WERI-Rb-1 (cell line): ENCODE measurements around the gene NEIL3.

Source experiments
- DNase-seq: peaks from one replicate; pipeline ENCODE4 v3.0.0-alpha.2; 2020
- H3K27ac ChIP-seq: fragments of 250-450 bp; sonication (Bioruptor Pico); 2 replicates; pipeline ENCODE4 v1.5.1; 2020; ENCODE audit warnings: mild to moderate bottlenecking, moderate library complexity
- H3K27me3 ChIP-seq: fragments of 250-450 bp; sonication (Bioruptor Pico); 2 replicates; pipeline ENCODE4 v1.5.1; 2021; ENCODE audit warnings: mild to moderate bottlenecking, low read depth, moderate library complexity; ENCODE audit not compliant: insufficient read depth, severe bottlenecking
- H3K36me3 ChIP-seq: fragments of 250-450 bp; sonication (Bioruptor Pico); 2 replicates; pipeline ENCODE4 v1.5.1; 2020; ENCODE audit warnings: mild to moderate bottlenecking, moderate library complexity
- H3K4me3 ChIP-seq: 2 replicates; pipeline ENCODE4 v1.5.1; 2011; ENCODE audit warnings: low read depth, mild to moderate bottlenecking, control low read depth, low read length
- H3K9me3 ChIP-seq: fragments of 250-450 bp; sonication (Bioruptor Pico); 2 replicates; pipeline ENCODE4 v1.5.1; 2021; ENCODE audit warnings: mild to moderate bottlenecking, moderate library complexity; ENCODE audit not compliant: severe bottlenecking
- CTCF ChIP-seq: IDR thresholded peaks from 2 replicates; pipeline ENCODE4 v1.5.1; 2011; ENCODE audit warnings: low read depth, mild to moderate bottlenecking, control low read depth, inconsistent platforms, low read length

NEIL3 gene

DNA sequence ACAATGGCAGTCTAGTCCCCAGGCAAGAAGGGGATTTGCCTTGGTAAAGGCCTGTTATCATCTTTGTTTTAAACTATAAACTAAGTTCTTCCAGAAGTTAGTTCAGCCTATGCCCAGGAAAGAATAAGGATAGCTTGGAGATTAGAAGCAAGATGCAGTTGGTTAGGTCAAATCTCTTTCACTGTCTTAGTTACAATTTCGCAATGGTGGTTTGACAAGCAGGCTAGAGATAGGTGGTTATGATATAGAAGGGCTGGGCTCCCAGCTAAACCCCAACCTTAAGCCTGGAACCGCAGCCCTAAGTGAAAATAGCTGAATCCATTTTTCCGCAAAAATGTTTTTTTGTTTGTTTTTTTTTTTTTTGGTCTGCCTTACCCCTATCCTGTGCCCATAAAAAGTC, 41.8 kb upstream of the NEIL3 start:
- TF ChIP-seq CTCF: no peak
- no peaks in the 10 kb centered on the region for H3K9me3 ChIP-seq
- H3K27me3 ChIP-seq: peaks cover 4% of the 10 kb centered on the region
- H3K27ac ChIP-seq: no peak overlapping the region
- DNase-seq: no peak
- no peak overlapping the region for H3K4me3 ChIP-seq
- H3K36me3 ChIP-seq: no peaks in the 10 kb centered on the region

- H3K27ac ChIP-seq: no peak overlapping the region
- H3K27me3 ChIP-seq: peaks cover 2% of the 10 kb centered on the region
- no peaks in the 10 kb centered on the region for H3K36me3 ChIP-seq
- no peaks in the 10 kb centered on the region for H3K9me3 ChIP-seq
- no peak overlapping the region for H3K4me3 ChIP-seq
- no peak for TF ChIP-seq CTCF
- no peak for DNase-seq
Measured at GRCh38 chr4:177271091-177271490, 38.6 kb upstream of the NEIL3 start.

GRCh38 chr4:177271915-177272766, 37.5 kb upstream of the NEIL3 start:
- Histone ChIP-seq H3K4me3 (no peak overlapping the region), H3K27me3 (peaks cover 2% of the 10 kb centered on the region), H3K9me3 (no peaks in the 10 kb centered on the region), H3K27ac (no peak overlapping the region), H3K36me3 (no peaks in the 10 kb centered on the region)
- DNase-seq: no peak
- TF ChIP-seq CTCF: no peak

DNA sequence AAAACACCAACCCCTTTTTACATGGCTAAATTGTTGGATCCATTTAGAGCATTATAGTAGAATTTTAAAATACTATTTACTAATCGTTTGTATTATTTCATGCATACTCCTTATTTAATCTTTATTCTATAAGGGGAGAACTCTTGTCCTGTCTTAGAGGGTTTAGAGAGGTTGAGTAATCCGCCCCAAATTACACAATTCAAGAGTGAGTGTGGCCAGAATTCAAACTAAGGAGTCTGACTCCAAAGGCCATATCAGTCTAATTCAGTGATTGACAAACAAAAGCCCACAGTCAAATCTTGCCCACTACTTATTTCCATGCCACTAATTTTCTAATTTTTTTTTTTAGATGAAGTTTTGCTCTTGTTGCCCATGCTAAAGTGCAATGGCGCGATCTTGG, 33.7 kb upstream of the NEIL3 start:
- H3K36me3 ChIP-seq: no peaks in the 10 kb centered on the region
- no peak overlapping the region for H3K4me3 ChIP-seq
- H3K27me3 ChIP-seq: peaks cover 6% of the 10 kb centered on the region
- no peak for TF ChIP-seq CTCF
- DNase-seq: no peak
- no peaks in the 10 kb centered on the region for H3K9me3 ChIP-seq
- H3K27ac ChIP-seq: no peak overlapping the region

DNA sequence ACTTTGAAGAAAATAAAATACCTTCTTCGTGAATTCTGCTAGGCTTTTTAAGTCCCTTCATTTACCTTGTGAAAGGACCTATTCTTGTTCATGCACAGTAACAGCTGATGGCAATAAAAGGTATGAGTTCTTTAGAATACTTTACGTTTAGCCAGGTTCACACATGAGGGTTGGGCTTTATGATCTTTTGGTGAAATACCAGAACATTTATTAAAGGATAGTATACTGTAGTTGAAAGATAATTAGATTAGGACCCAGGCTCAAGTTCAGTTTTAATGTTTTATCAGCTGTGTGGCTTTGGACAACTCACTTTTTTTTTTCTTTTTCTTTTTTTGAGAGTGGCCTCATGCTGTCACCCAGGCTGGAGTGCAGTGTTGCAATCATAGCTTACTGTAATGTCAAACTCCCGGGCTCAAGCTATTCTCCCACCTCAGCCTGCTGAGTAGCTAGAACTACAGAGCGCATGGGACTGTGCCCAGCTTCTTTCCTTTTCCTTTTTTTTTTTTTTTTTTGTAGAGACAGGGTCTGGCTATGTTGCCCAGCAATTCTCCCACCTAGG, 28.2 kb upstream of the NEIL3 start:
- no peaks in the 10 kb centered on the region for H3K9me3 ChIP-seq
- DNase-seq: no peak
- no peak overlapping the region for H3K4me3 ChIP-seq
- H3K36me3 ChIP-seq: no peaks in the 10 kb centered on the region
- peaks cover 6% of the 10 kb centered on the region for H3K27me3 ChIP-seq
- no peak for TF ChIP-seq CTCF
- H3K27ac ChIP-seq: no peak overlapping the region
